Astrocyte of the cerebellum (primary cell): Measurements from ENCODE around the gene BST1.

Source experiments
- DNase-seq: peaks from one replicate; pipeline ENCODE4 v3.0.0-alpha.2; 2011; ENCODE audit warnings: low read depth
- H3K4me3 ChIP-seq: 2 replicates; pipeline ENCODE4 v1.5.1; 2011; ENCODE audit warnings: mild to moderate bottlenecking, low read depth, low read length, moderate library complexity
- in situ Hi-C: cut with HindIII; loops from 2 replicates; pipeline ENCODE4 v1.10.0; 2017; ENCODE audit warnings: low sequenced_read_pairs
- TF ChIP-seq, protein P1 (sequence below): IDR thresholded peaks from 2 replicates; pipeline ENCODE4 v1.5.1; 2012; ENCODE audit warnings: low read length, low read depth, moderate library complexity, mild to moderate bottlenecking; ENCODE audit errors: missing control alignments

Gene BST1

DNA sequence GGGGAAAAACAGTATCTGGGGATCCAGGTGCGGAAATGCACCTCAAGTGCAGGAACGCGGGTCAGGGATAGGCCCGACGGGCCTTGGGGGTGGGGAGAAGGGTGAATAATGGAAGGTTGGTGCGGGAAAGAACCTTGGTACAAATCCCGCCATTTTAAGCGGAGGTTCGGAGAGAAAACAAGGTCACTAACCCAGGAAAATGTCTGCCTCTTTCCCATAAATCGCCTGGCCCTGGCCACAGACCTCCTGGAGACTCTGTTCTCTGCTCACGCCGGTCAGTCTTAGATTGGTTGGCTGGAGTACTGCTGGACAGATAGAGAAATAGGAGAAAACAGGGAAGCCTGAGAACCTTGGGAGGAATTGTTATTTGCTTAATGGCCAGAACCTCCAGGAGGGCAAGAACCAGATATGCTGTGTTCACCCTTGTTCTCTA is 46.8 kb upstream of the BST1 start:
- H3K4me3 ChIP-seq, result peak overlapping the region; percentile 79
- no peak for DNase-seq
- TF ChIP-seq, protein P1, sequence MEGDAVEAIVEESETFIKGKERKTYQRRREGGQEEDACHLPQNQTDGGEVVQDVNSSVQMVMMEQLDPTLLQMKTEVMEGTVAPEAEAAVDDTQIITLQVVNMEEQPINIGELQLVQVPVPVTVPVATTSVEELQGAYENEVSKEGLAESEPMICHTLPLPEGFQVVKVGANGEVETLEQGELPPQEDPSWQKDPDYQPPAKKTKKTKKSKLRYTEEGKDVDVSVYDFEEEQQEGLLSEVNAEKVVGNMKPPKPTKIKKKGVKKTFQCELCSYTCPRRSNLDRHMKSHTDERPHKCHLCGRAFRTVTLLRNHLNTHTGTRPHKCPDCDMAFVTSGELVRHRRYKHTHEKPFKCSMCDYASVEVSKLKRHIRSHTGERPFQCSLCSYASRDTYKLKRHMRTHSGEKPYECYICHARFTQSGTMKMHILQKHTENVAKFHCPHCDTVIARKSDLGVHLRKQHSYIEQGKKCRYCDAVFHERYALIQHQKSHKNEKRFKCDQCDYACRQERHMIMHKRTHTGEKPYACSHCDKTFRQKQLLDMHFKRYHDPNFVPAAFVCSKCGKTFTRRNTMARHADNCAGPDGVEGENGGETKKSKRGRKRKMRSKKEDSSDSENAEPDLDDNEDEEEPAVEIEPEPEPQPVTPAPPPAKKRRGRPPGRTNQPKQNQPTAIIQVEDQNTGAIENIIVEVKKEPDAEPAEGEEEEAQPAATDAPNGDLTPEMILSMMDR, result no peak
- in situ Hi-C loops, result no loop called here

DNA sequence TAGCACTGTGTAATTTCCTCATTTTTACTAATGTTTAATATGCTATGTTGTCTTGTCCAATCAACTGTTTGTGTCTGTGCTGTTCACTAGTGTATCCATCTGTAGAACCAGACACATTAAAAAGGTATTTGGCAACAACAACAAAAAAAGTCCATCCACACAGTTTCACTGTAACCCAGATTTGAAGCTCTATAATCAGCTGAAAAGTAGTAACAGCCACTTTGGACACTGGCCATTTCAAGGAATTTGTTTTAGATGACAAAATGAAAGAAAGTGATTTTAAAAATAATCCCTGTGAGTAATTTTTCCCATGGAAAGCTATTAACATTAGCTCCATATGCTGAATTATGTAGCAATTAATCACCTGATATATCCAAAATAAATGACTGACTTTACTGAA is 45.5 kb upstream of the BST1 start:
- in situ Hi-C loops, result no loop called here
- DNase-seq, result no peak

DNA sequence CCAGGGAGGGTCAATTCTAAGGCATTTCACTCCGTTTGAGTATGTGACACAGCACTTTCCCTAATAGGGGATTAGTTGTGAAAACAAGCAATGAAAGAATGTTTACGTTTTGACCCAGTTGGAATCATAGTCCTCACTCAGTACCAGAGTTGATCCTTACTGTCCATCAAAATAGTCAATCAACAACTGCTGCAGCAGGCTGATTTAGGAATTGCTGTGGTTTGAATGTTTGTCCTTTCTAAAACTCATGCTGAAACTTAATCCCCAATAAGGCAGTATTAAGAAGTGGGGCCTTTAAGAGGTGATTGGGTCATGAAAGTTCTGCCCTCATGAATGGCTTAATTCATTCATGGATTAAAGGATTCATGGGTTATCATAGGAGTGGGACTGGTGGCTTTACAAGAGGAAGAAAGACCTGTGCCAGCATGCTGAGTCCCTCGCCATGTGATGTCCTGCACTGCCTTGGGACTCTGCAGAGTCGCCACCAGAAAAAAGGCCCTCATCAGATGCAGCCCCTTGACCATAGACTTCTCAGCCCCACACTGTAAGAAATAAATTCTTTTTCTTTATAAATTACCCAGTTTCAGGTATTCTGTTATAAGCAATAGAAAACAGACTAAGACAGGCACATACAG is 44.6 kb upstream of the BST1 start:
- TF ChIP-seq, protein P1, result no peak
- no peak overlapping the region for H3K4me3 ChIP-seq
- DNase-seq, result no peak
- in situ Hi-C loops, result no loop called here

More for the DNA sequence above, 45.5 kb upstream of the BST1 start:
- TF ChIP-seq, protein P1, result no peak
- no peak overlapping the region for H3K4me3 ChIP-seq

DNA sequence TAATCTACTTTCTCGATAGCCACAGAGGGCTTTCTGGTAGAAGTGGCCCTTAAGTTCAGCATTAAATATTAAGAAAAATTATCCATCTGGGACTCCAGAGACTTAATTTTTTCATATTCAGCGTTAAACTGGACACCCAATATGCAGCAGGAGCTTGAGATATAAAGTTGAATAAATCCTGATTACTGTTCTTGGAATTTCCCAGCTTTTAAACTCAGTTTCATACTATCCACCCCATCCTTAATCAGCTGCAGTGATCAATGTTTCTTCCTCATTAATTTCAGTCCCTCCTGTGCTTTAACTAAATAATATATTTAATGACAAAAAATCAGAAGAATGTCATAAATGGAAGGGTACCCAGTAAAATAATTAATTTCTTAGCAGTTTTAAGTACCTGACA is 44.1 kb upstream of the BST1 start:
- in situ Hi-C loops, result no loop called here
- TF ChIP-seq, protein P1, result no peak
- no peak for DNase-seq
- H3K4me3 ChIP-seq, result no peak overlapping the region

GRCh38 chr4:15659768-15660570 is 42.9 kb upstream of the BST1 start:
- H3K4me3 ChIP-seq, result no peak overlapping the region
- no peak for DNase-seq
- TF ChIP-seq, protein P1, result no peak
- in situ Hi-C loops, result no loop called here

- DNase-seq, result no peak
- in situ Hi-C loops, result no loop called here
- no peak overlapping the region for H3K4me3 ChIP-seq
Observed at GRCh38 chr4:15665753-15666365, 37.0 kb upstream of the BST1 start.

More at GRCh38 chr4:15665753-15666365, 37.0 kb upstream of the BST1 start:
- TF ChIP-seq, protein P1, result no peak
